ENCODE results near the gene PGPEP1.
"Not testable (repeated sequence)": the region's sequence is repeated elsewhere in the genome, so short reads cannot be mapped to it uniquely, and the experiment has no call there.

Gene PGPEP1

GRCh38 chr19:18336121-18336520 is 4.3 kb upstream of the PGPEP1 start:
- DNase-seq, result no peak

GRCh38 chr19:18338541-18338940 is 1.9 kb upstream of the PGPEP1 start:
- no peak for DNase-seq

- DNase-seq, result no peak
These were observed 675 bp upstream of the PGPEP1 start for GRCh38 chr19:18339723-18340122.

- DNase-seq, result peak; percentile 80
These were observed 831 bp downstream of the PGPEP1 start for GRCh38 chr19:18340990-18341868.

- DNase-seq, result no peak
These were observed 1.8 kb downstream of the PGPEP1 start for GRCh38 chr19:18342090-18342632.

GRCh38 chr19:18344582-18344950 is 4.2 kb downstream of the PGPEP1 start:
- no peak for DNase-seq

GRCh38 chr19:18345296-18345695 is 4.9 kb downstream of the PGPEP1 start:
- DNase-seq, result no peak

- DNase-seq, result no peak
These were observed 5.7 kb downstream of the PGPEP1 start for GRCh38 chr19:18346091-18346490.

GRCh38 chr19:18348171-18348570 is 7.8 kb downstream of the PGPEP1 start:
- DNase-seq, result no peak

- DNase-seq, result not testable (repeated sequence)
These were observed 8.5 kb downstream of the PGPEP1 start for GRCh38 chr19:18348818-18349339.

GRCh38 chr19:18349524-18350128 is 9.2 kb downstream of the PGPEP1 start:
- DNase-seq, result peak; percentile 60

GRCh38 chr19:18350490-18350889 is 10.1 kb downstream of the PGPEP1 start:
- DNase-seq, result no peak

- DNase-seq, result no peak
These were observed 11.1 kb downstream of the PGPEP1 start for GRCh38 chr19:18351544-18351943.

GRCh38 chr19:18353378-18354005 is 13.1 kb downstream of the PGPEP1 start:
- DNase-seq, result no peak

- not testable (repeated sequence) for DNase-seq
These were observed 14.3 kb downstream of the PGPEP1 start for GRCh38 chr19:18354743-18355142.

- no peak for DNase-seq
These were observed 16.6 kb downstream of the PGPEP1 start for GRCh38 chr19:18357041-18357440.

- no peak for DNase-seq
These were observed 21.2 kb downstream of the PGPEP1 start for GRCh38 chr19:18361646-18362045.

- DNase-seq, result no peak
These were observed 22.6 kb downstream of the PGPEP1 start for GRCh38 chr19:18362934-18363542.

- DNase-seq, result no peak
These were observed 23.4 kb downstream of the PGPEP1 start for GRCh38 chr19:18363787-18364186.

- not testable (repeated sequence) for DNase-seq
These were observed 24.0 kb downstream of the PGPEP1 start for GRCh38 chr19:18364277-18364825.

- no peak for DNase-seq
These were observed 24.6 kb downstream of the PGPEP1 start for GRCh38 chr19:18364826-18365528.

- no peak for DNase-seq
These were observed 25.6 kb downstream of the PGPEP1 start for GRCh38 chr19:18366021-18366435.

Measured in activated CD4-positive, alpha-beta T cell treated with anti-CD3 and anti-CD28 coated beads for 48 hours (primary cell).